HG02763 (cell line): Measurements from ENCODE around the gene ADM5.
"Not testable (repeated sequence)": the region's sequence is repeated elsewhere in the genome, so short reads cannot be mapped to it uniquely, and the experiment has no call there.

Source experiments
- ATAC-seq: cut with Tn5 transposase; IDR thresholded peaks from one replicate; pipeline ENCODE4 v1.9.1; 2021; ENCODE audit warnings: mild to moderate bottlenecking, moderate library complexity; ENCODE audit not compliant: unreplicated experiment

ADM5 gene

GRCh38 chr19:49699364-49699763, 10.0 kb downstream of the ADM5 start:
- ATAC-seq, result no peak

GRCh38 chr19:49700563-49700962, 11.2 kb downstream of the ADM5 start:
- ATAC-seq, result no peak

- no peak for ATAC-seq
These were observed 11.9 kb downstream of the ADM5 start for GRCh38 chr19:49701271-49701786.

GRCh38 chr19:49704888-49705642, 15.7 kb downstream of the ADM5 start:
- ATAC-seq, result no peak

- ATAC-seq, result no peak
These were observed 16.5 kb downstream of the ADM5 start for GRCh38 chr19:49705919-49706318.

- no peak for ATAC-seq
These were observed 21.1 kb downstream of the ADM5 start for GRCh38 chr19:49710372-49710951.

- ATAC-seq, result no peak
These were observed 23.0 kb downstream of the ADM5 start for GRCh38 chr19:49712397-49712859.

- ATAC-seq, result no peak
These were observed 23.9 kb downstream of the ADM5 start for GRCh38 chr19:49713236-49713845.

GRCh38 chr19:49716154-49716553, 26.8 kb downstream of the ADM5 start:
- ATAC-seq, result no peak

- no peak for ATAC-seq
These were observed 29.1 kb downstream of the ADM5 start for GRCh38 chr19:49718511-49718910.

- ATAC-seq, result no peak
These were observed 29.6 kb downstream of the ADM5 start for GRCh38 chr19:49718991-49719390.

- not testable (repeated sequence) for ATAC-seq
These were observed 30.0 kb downstream of the ADM5 start for GRCh38 chr19:49719420-49719819.

GRCh38 chr19:49727217-49728030, 38.0 kb downstream of the ADM5 start:
- ATAC-seq, result no peak

- no peak for ATAC-seq
These were observed 40.8 kb downstream of the ADM5 start for GRCh38 chr19:49730166-49730565.

GRCh38 chr19:49738268-49738667, 48.9 kb downstream of the ADM5 start:
- ATAC-seq, result no peak

GRCh38 chr19:49739098-49739497, 49.7 kb downstream of the ADM5 start:
- ATAC-seq, result no peak

GRCh38 chr19:49739933-49740332, 50.5 kb downstream of the ADM5 start:
- ATAC-seq, result no peak
